PC-3 (cell line): ENCODE results near the gene HIPK3. TPM values are rescaled to one million over a fixed set of nuclear protein-coding genes. Genes with fewer than 3 reads are reported as not detected.

ENCODE experiments used
- ATAC-seq: fragments of 200-7000 bp; cut with Tn5 transposase; 2 replicates; pipeline ENCODE4 v1.9.1; 2020; ENCODE audit warnings: mild to moderate bottlenecking, moderate library complexity
- BruUV-seq: library from RNA; stranded (reverse); fragments of 400-500 nt; replicated peaks from 2 replicates; lab custom pipeline; 2021; lab: Mats Ljungman, UMichigan
- CTCF ChIA-PET: fragments of 300-600 bp; sonication (Branson Sonifier 250); formaldehyde crosslinking; loops from one replicate; lab custom pipeline; 2022; ENCODE audit warnings: antibody characterized with exemption; lab: Charles Lee
- POLR2A ChIA-PET: fragments of 300-600 bp; sonication (Branson Sonifier 250); formaldehyde crosslinking; loops from one replicate; lab custom pipeline; 2022; ENCODE audit warnings: antibody characterized with exemption; ENCODE audit not compliant: unreplicated experiment; lab: Charles Lee
- DNase-seq: peaks from one replicate; pipeline ENCODE4 v3.0.0-alpha.2; 2015
- H2AFZ ChIP-seq: fragments of 300-600 bp; sonication (generic); 2 replicates; pipeline ENCODE4 v1.6.0; 2016; ENCODE audit warnings: antibody characterized with exemption, low read length
- H3F3A ChIP-seq: fragments of 300-600 bp; sonication (generic); one replicate; pipeline ENCODE4 v1.6.0; 2017; ENCODE audit warnings: antibody characterized with exemption, low read length, control low read depth, mild to moderate bottlenecking; ENCODE audit not compliant: unreplicated experiment
- H3K27ac ChIP-seq: fragments of 300-600 bp; sonication (generic); 2 replicates; pipeline ENCODE4 v1.5.1; 2016; ENCODE audit warnings: mild to moderate bottlenecking, low read length
- H3K27me3 ChIP-seq: fragments of 300-600 bp; sonication (generic); 2 replicates; pipeline ENCODE4 v1.6.1; 2016; ENCODE audit warnings: low read length, mixed read lengths
- H3K36me3 ChIP-seq: fragments of 300-600 bp; sonication (generic); 2 replicates; pipeline ENCODE4 v1.6.1; 2016; ENCODE audit warnings: low read depth, mixed run types, low read length, mixed read lengths
- H3K4me1 ChIP-seq: fragments of 300-600 bp; sonication (generic); 2 replicates; pipeline ENCODE4 v1.5.1; 2016; ENCODE audit warnings: low read length; ENCODE audit not compliant: insufficient read depth
- H3K4me2 ChIP-seq: fragments of 300-600 bp; sonication (generic); 2 replicates; pipeline ENCODE4 v1.6.0; 2016; ENCODE audit warnings: low read length
- H3K4me3 ChIP-seq: fragments of 300-600 bp; sonication (generic); 2 replicates; pipeline ENCODE4 v1.5.1; 2016; ENCODE audit warnings: mild to moderate bottlenecking, low read length, mixed read lengths
- H3K79me2 ChIP-seq: fragments of 300-600 bp; sonication (generic); 2 replicates; pipeline ENCODE4 v1.6.1; 2017; ENCODE audit warnings: low read length, mixed read lengths
- H3K9ac ChIP-seq: fragments of 300-600 bp; sonication (generic); 2 replicates; pipeline ENCODE4 v1.6.0; 2016; ENCODE audit warnings: mild to moderate bottlenecking, low read length
- H3K9me2 ChIP-seq: fragments of 300-600 bp; sonication (generic); replicated peaks from 2 replicates; pipeline ENCODE4 v1.6.1; 2016; ENCODE audit warnings: mixed run types, low read length, mixed read lengths
- H3K9me3 ChIP-seq: fragments of 300-600 bp; sonication (generic); 2 replicates; pipeline ENCODE4 v1.6.1; 2016; ENCODE audit warnings: low read length, mixed read lengths
- H4K20me1 ChIP-seq: fragments of 300-600 bp; sonication (generic); 2 replicates; pipeline ENCODE4 v1.6.1; 2016; ENCODE audit warnings: low read length, mixed read lengths
- CTCF ChIP-seq: fragments of 300-600 bp; sonication (generic); conservative IDR thresholded peaks from 2 replicates; pipeline ENCODE4 v1.5.1; 2017; ENCODE audit warnings: antibody characterized with exemption, low read depth, mild to moderate bottlenecking, low read length
- EZH2 ChIP-seq: fragments of 300-600 bp; sonication (generic); IDR thresholded peaks from one replicate; pipeline ENCODE4 v1.6.1; 2017; ENCODE audit warnings: antibody characterized with exemption, mild to moderate bottlenecking, low read length; ENCODE audit not compliant: unreplicated experiment
- EZH2phosphoT487 ChIP-seq: fragments of 300-600 bp; sonication (generic); IDR thresholded peaks from 2 replicates; pipeline ENCODE4 v1.6.1; 2018; ENCODE audit warnings: mild to moderate bottlenecking, antibody characterized with exemption, low read length, borderline replicate concordance
- intact Hi-C: fragments of 100-400 bp; cut with micrococcal nuclease; formaldehyde crosslinking; loops from 2 replicates; pipeline ENCODE4 v1.9.0; 2023
- total RNA-seq: library from RNA; depleted of rRNA; stranded (reverse); fragments of >200 nt; gene quantifications from 2 replicates; pipeline ENCODE4 v1.2.3, GENCODE V29; 2014

The HIPK3 gene
- total RNA-seq, 1 experiment from 2014 or later, result 19.4 TPM

GRCh38 chr11:33280411-33280810 lies 23.2 kb downstream of the HIPK3 start:
- intact Hi-C loops, result no loop called here
- Histone ChIP-seq H3K79me2 (peaks cover 96% of the 10 kb centered on the region), H3K9me3 (no peaks in the 10 kb centered on the region), H3K36me3 (no peaks in the 10 kb centered on the region), H3K4me2 (no peak overlapping the region), H3F3A (no peaks in the 10 kb centered on the region), H3K4me3 (no peak overlapping the region), H4K20me1 (peaks cover 9% of the 10 kb centered on the region; the same call in 1 of the 2 replicates), H2AFZ (no peak overlapping the region), H3K9ac (no peak overlapping the region), H3K9me2 (no peaks in the 10 kb centered on the region), H3K27me3 (no peaks in the 10 kb centered on the region), H3K4me1 (no peaks in the 10 kb centered on the region), H3K27ac (no peak overlapping the region)
- TF ChIP-seq CTCF (no peak), EZH2 (no peak), EZH2phosphoT487 (no peak)
- BruUV-seq, result no TSS peak
- ATAC-seq (no peak), DNase-seq (no peak)
- CTCF ChIA-PET, result interaction anchor here (0.8 to 1.1 kb wide), 2 partner anchors 23 to 60 kb away, joined by 3 read pairs; partner anchors contain the start of gene HIPK3
- POLR2A ChIA-PET, result no interaction called here

GRCh38 chr11:33281758-33282157 lies 24.6 kb downstream of the HIPK3 start:
- H3K9me3 ChIP-seq, result no peaks in the 10 kb centered on the region
- no peak overlapping the region for H3K27ac ChIP-seq
- ATAC-seq, result no peak
- H3K27me3 ChIP-seq, result no peaks in the 10 kb centered on the region
- TF ChIP-seq EZH2phosphoT487, result no peak
- TF ChIP-seq EZH2, result no peak
- TF ChIP-seq CTCF, result no peak
- intact Hi-C loops, result no loop called here
- no peaks in the 10 kb centered on the region for H3K9me2 ChIP-seq
- H3F3A ChIP-seq, result no peaks in the 10 kb centered on the region
- DNase-seq, result no peak
- no peaks in the 10 kb centered on the region for H3K4me1 ChIP-seq
- no TSS peak for BruUV-seq
- ChIA-PET POLR2A (no interaction called here), CTCF (no interaction called here)
- H3K36me3 ChIP-seq, result no peaks in the 10 kb centered on the region; the same call in 1 of the 2 replicates
- H3K4me3 ChIP-seq, result no peak overlapping the region
- peaks cover 9% of the 10 kb centered on the region; the same call in 1 of the 2 replicates for H4K20me1 ChIP-seq
- H3K79me2 ChIP-seq, result peaks cover 94% of the 10 kb centered on the region
- no peak overlapping the region for H2AFZ ChIP-seq
- H3K4me2 ChIP-seq, result no peak overlapping the region
- no peak overlapping the region for H3K9ac ChIP-seq

GRCh38 chr11:33284818-33285217 lies 27.6 kb downstream of the HIPK3 start:
- Histone ChIP-seq H3K4me1 (no peaks in the 10 kb centered on the region), H3K4me2 (no peak overlapping the region), H3K27me3 (no peaks in the 10 kb centered on the region), H3K36me3 (no peaks in the 10 kb centered on the region; the same call in 1 of the 2 replicates), H2AFZ (no peak overlapping the region), H3F3A (no peaks in the 10 kb centered on the region), H3K9ac (no peak overlapping the region), H3K9me2 (no peaks in the 10 kb centered on the region), H4K20me1 (no peaks in the 10 kb centered on the region; the same call in 1 of the 2 replicates), H3K79me2 (peaks cover 78% of the 10 kb centered on the region), H3K4me3 (no peak overlapping the region), H3K9me3 (no peaks in the 10 kb centered on the region), H3K27ac (no peak overlapping the region)
- POLR2A ChIA-PET, result no interaction called here
- BruUV-seq, result no TSS peak
- DNase-seq, result no peak
- intact Hi-C loops, result no loop called here
- ATAC-seq, result no peak
- TF ChIP-seq CTCF (no peak), EZH2phosphoT487 (no peak), EZH2 (no peak)
- CTCF ChIA-PET, result no interaction called here
